Measurements from ENCODE around the gene MYADML2. TPM values are rescaled to one million over a fixed set of nuclear protein-coding genes. Genes with fewer than 3 reads are reported as not detected.

The MYADML2 gene
- total RNA-seq, 2 experiments from 2014 or later, result not detected

DNA sequence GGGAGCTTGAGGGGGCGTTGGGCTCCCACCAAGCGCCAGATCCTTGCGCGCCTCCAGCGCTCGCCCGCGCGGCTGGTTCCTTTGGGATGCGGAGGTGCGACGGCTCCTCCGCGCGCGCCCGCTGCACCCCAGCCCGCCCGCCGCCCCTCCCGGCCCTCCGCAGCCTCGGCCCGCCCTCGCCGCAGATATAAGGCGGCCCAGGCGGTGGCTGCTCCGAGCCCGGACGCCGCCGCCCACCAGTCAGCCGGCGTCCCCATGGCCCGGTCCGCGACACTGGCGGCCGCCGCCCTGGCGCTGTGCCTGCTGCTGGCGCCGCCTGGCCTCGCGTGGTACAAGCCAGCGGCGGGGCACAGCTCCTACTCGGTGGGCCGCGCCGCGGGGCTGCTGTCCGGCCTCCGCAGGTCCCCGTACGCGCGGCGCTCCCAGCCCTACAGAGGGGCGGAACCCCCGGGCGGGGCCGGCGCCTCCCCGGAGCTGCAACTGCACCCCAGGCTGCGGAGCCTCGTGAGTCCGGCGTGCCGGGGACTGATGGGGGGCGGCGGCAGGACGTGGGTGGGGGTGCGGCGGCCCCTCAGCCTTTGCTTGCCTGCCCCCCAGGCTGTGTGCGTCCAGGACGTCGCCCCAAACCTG, 44.9 kb downstream of the MYADML2 start, which contains the start of gene NPB:
TSS of gene NPB (plus strand) at position 216 of the 630 bp plus-strand sequence. CDS start at position 256, 40 bp downstream.
- Mint-ChIP-seq H3K4me3 (no peak within 1 kb of the TSS), H3K36me3 (ENCODE audit: low read depth) (peaks cover 9% of the 10 kb centered on the region), H3K4me1 (ENCODE audit: low read depth) (peaks cover 2% of the 10 kb centered on the region), H3K9me3 (no peaks in the 10 kb centered on the region), H3K27ac (no peak within 1 kb of the TSS), H3K27me3 (peaks cover 6% of the 10 kb centered on the region)
- intact Hi-C loops (cut with micrococcal nuclease), result no loop called here
- ChIA-PET CTCF (no interaction called here), POLR2A (interaction anchor here (1.0 to 3.5 kb wide), 3 partner anchors 10 to 19 kb away, joined by 3 to 14 read pairs (median 4); partner anchors contain the start of genes ALYREF and ANAPC11)
- DNase-seq (no peak), ATAC-seq (peak; percentile 69)
- TF ChIP-seq, protein P1, sequence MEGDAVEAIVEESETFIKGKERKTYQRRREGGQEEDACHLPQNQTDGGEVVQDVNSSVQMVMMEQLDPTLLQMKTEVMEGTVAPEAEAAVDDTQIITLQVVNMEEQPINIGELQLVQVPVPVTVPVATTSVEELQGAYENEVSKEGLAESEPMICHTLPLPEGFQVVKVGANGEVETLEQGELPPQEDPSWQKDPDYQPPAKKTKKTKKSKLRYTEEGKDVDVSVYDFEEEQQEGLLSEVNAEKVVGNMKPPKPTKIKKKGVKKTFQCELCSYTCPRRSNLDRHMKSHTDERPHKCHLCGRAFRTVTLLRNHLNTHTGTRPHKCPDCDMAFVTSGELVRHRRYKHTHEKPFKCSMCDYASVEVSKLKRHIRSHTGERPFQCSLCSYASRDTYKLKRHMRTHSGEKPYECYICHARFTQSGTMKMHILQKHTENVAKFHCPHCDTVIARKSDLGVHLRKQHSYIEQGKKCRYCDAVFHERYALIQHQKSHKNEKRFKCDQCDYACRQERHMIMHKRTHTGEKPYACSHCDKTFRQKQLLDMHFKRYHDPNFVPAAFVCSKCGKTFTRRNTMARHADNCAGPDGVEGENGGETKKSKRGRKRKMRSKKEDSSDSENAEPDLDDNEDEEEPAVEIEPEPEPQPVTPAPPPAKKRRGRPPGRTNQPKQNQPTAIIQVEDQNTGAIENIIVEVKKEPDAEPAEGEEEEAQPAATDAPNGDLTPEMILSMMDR (IDR thresholded peaks at IDR 0.05), result no peak

DNA sequence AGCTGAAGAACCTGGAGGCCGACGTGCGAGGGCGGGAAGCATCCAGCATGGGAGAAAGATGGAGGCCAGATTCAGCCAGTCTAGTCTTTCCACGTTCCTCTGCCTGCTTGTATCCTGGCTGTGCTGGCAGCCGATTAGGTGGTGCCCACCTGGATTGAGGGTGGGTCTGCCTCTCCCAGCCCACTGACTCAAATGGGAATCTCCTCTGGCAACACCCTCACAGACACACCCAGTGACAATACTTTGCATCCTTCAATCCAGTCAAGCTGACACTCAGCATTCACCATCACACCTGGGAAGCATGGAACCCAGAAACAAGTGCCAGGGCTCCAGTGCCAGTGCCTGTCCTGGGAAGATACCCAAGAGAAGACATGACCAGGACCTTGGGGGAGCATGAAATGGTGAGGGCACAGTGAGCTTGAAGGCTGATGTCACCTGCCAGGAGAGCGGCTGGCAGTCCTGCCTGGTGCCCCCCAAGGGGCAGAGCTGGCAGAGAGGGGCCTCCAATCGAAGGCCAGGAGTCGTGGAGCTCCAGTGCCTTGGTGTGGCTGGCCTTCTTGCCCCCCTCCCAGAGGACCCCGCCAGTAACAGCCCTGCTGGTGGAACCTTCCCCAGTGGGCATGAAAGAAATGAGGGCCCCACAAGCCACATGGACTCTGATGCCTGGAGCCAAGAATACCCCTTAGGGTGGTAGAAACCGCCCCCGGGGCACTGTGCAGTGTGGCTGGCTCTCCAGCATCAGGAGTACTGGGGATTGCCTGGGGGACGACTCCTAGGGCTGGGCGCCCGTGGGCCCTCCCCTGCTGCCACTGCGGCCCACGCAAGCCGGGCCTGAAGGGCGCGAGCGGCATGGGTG, 45.6 kb downstream of the MYADML2 start:
- Mint-ChIP-seq H3K27me3 (peaks cover 6% of the 10 kb centered on the region), H3K9me3 (no peaks in the 10 kb centered on the region), H3K36me3 (ENCODE audit: low read depth) (peaks cover 9% of the 10 kb centered on the region), H3K4me3 (no peak overlapping the region), H3K4me1 (ENCODE audit: low read depth) (peaks cover 2% of the 10 kb centered on the region), H3K27ac (no peak overlapping the region)
- ATAC-seq (peak; percentile 25), DNase-seq (no peak)
- TF ChIP-seq, protein P1 (IDR thresholded peaks at IDR 0.05), result no peak
- ChIA-PET POLR2A (interaction anchor here (1.0 to 3.5 kb wide), 3 partner anchors 8 to 16 kb away, joined by 3 to 14 read pairs (median 3); partner anchors contain the start of genes ALYREF and ANAPC11), CTCF (no interaction called here)
- intact Hi-C loops (cut with micrococcal nuclease), result no loop called here

DNA sequence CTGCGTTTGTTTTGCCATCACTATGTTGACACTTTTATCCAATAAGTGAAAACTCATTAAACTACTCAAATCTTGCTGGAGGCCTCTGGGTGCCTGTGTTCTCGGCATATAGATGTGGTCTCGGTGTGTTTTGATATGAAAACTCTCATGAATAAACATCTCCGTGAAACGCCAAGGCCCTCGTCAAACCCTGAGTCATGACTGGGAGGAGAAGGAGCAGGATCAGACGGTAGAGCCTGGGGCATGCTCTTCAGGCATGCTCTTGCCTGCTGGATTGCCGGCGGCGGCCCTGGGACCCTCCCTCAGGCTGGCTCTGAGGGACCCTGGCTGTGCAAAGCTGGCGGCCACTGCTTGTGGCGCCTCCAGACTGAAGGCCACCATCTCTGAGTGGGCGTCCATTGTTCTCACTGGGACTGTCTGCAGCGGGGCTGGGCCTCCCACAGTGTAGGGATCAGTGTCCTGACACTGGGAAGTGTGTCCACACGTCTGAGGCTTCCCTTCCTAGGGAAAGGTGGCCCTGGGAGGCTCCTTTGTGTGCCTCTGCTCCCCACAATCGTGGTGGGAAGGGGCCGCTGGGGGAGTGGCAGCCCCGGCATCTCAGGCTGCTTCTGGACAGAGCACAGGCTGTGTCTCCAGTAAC, 46.7 kb downstream of the MYADML2 start:
- H3K9me3 Mint-ChIP-seq, result no peaks in the 10 kb centered on the region
- peaks cover 6% of the 10 kb centered on the region for H3K27me3 Mint-ChIP-seq
- H3K27ac Mint-ChIP-seq, result no peak overlapping the region
- CTCF ChIA-PET, result no interaction called here
- POLR2A ChIA-PET, result interaction anchor here (1.1 kb wide), 1 partner anchor 9 kb away, joined by 3 read pairs; no protein-coding TSS in a partner anchor
- intact Hi-C loops (cut with micrococcal nuclease), result no loop called here
- DNase-seq (no peak), ATAC-seq (no peak)
- no peak overlapping the region for H3K4me3 Mint-ChIP-seq
- TF ChIP-seq, protein P1 (IDR thresholded peaks at IDR 0.05), result no peak
- H3K36me3 Mint-ChIP-seq (ENCODE audit: low read depth), result peaks cover 13% of the 10 kb centered on the region
- H3K4me1 Mint-ChIP-seq (ENCODE audit: low read depth), result peaks cover 2% of the 10 kb centered on the region

DNA sequence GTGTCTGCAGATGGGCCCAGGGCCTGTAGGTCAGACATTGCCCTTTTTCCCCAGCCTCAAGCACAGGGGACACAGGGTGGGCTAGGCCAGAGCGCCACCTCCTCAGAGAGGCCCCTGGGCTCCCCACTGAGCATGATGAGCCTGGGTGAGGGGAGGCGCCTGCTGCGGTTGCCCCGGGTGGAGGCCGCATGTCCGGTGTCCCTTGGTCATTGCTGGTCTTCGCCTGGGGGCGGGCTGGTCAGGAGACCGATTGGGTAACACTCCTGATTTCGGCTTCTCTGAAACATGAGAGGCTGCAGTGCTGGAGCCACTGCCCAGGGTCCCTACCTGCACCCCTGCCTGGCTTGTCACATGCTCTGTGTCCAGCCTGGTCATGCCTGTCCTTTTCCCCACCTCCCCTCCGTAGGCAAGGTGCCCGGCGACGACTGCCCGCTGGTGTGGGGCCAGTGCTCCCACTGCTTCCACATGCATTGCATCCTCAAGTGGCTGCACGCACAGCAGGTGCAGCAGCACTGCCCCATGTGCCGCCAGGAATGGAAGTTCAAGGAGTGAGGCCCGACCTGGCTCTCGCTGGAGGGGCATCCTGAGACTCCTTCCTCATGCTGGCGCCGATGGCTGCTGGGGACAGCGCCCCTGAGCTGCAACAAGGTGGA, 47.4 kb downstream of the MYADML2 start:
- TF ChIP-seq, protein P1 (IDR thresholded peaks at IDR 0.05), result no peak
- intact Hi-C loops (cut with micrococcal nuclease), result no loop called here

More for the DNA sequence above, 47.4 kb downstream of the MYADML2 start:
- H3K4me3 Mint-ChIP-seq, result no peak overlapping the region
- H3K36me3 Mint-ChIP-seq (ENCODE audit: low read depth), result peaks cover 16% of the 10 kb centered on the region
- H3K27ac Mint-ChIP-seq, result no peak overlapping the region
- POLR2A ChIA-PET, result no interaction called here
- no peak for DNase-seq
- CTCF ChIA-PET, result no interaction called here
- H3K27me3 Mint-ChIP-seq, result peaks cover 6% of the 10 kb centered on the region
- H3K4me1 Mint-ChIP-seq (ENCODE audit: low read depth), result peaks cover 2% of the 10 kb centered on the region
- H3K9me3 Mint-ChIP-seq, result no peaks in the 10 kb centered on the region
- ATAC-seq, result no peak

All from activated CD8-positive, alpha-beta T cell treated with anti-CD3 and anti-CD28 coated beads for 36 hours (primary cell).